NT2/D1 (cell line): ENCODE measurements around the gene DLL4.

Experiments used
- DNase-seq: peaks from one replicate; pipeline ENCODE4 v3.0.0-alpha.2; 2011; ENCODE audit warnings: low read depth, low spot score
- H3K27me3 ChIP-seq: 2 replicates; pipeline ENCODE4 v1.6.0; 2011; ENCODE audit warnings: mild to moderate bottlenecking; ENCODE audit not compliant: insufficient read length, insufficient read depth
- H3K36me3 ChIP-seq: 2 replicates; pipeline ENCODE4 v1.6.1; 2011; ENCODE audit warnings: mild to moderate bottlenecking, low read length, mixed read lengths; ENCODE audit not compliant: insufficient read depth, insufficient read length
- H3K4me1 ChIP-seq: 2 replicates; pipeline ENCODE4 v1.5.1; 2011; ENCODE audit not compliant: insufficient read depth, insufficient read length
- H3K4me3 ChIP-seq: 2 replicates; pipeline ENCODE4 v1.5.1; 2011; ENCODE audit warnings: low read depth; ENCODE audit not compliant: insufficient read length
- H3K9ac ChIP-seq: 2 replicates; pipeline ENCODE4 v1.6.0; 2011; ENCODE audit warnings: low read depth; ENCODE audit not compliant: insufficient read length
- H3K9me3 ChIP-seq: 2 replicates; pipeline ENCODE4 v1.5.1; 2011; ENCODE audit warnings: mild to moderate bottlenecking, low read length; ENCODE audit not compliant: insufficient read depth
- SUZ12 ChIP-seq: IDR thresholded peaks from 2 replicates; pipeline ENCODE4 v1.6.1; 2011; ENCODE audit not compliant: insufficient read length, insufficient read depth; ENCODE audit errors: extremely low read depth
- YY1 ChIP-seq: IDR thresholded peaks from 2 replicates; pipeline ENCODE4 v1.6.1; 2011; ENCODE audit not compliant: insufficient read length, insufficient read depth
- ZNF274 ChIP-seq: IDR thresholded peaks from 2 replicates; pipeline ENCODE4 v1.6.1; 2011; ENCODE audit warnings: mild to moderate bottlenecking, low read depth, low read length

DLL4 gene

GRCh38 chr15:40985541-40986330 lies 56.6 kb downstream of the DLL4 start:
- no peak for DNase-seq
- Histone ChIP-seq H3K9ac (no peak overlapping the region), H3K27me3 (no peaks in the 10 kb centered on the region), H3K9me3 (no peaks in the 10 kb centered on the region), H3K4me3 (no peak overlapping the region), H3K4me1 (no peaks in the 10 kb centered on the region), H3K36me3 (peaks cover 83% of the 10 kb centered on the region)
- TF ChIP-seq SUZ12 (no peak), YY1 (no peak), ZNF274 (no peak)

- no peaks in the 10 kb centered on the region for H3K27me3 ChIP-seq
- H3K9me3 ChIP-seq = no peaks in the 10 kb centered on the region
- H3K36me3 ChIP-seq = peaks cover 77% of the 10 kb centered on the region
- TF ChIP-seq ZNF274 = no peak
- TF ChIP-seq YY1 = no peak
- TF ChIP-seq SUZ12 = no peak
- no peak overlapping the region for H3K9ac ChIP-seq
- DNase-seq = no peak
- no peaks in the 10 kb centered on the region for H3K4me1 ChIP-seq
- no peak overlapping the region for H3K4me3 ChIP-seq
Measured at GRCh38 chr15:40986820-40987219, 57.7 kb downstream of the DLL4 start.

- TF ChIP-seq ZNF274 (no peak), SUZ12 (no peak), YY1 (no peak)
- Histone ChIP-seq H3K27me3 (no peaks in the 10 kb centered on the region), H3K4me3 (no peak overlapping the region), H3K4me1 (no peaks in the 10 kb centered on the region), H3K9ac (no peak overlapping the region), H3K36me3 (peaks cover 66% of the 10 kb centered on the region), H3K9me3 (no peaks in the 10 kb centered on the region)
- DNase-seq = no peak
Measured at GRCh38 chr15:40988156-40988555, 59.0 kb downstream of the DLL4 start.
